Esophagus muscularis mucosa (tissue), 3 donors: ENCODE data around the gene SLC17A7.
A peak's percentile ranks its signal among the peaks of the same experiment; 100 is the strongest.

Experiments
- CTCF ChIP-seq, 3 experiments: fragments of 200-600 bp in 2 of 3; fragments of 450-650 bp in 1 of 3; sonication (generic) in 2 of 3; IDR thresholded peaks; one replicate each; pipeline ENCODE4 v1.5.1; 2017 to 2019; ENCODE audit warnings: antibody characterized with exemption in 3 of 3, mild to moderate bottlenecking in 2 of 3, moderate library complexity in 1 of 3
- POLR2A ChIP-seq: fragments of 450-650 bp; IDR thresholded peaks from one replicate; pipeline ENCODE4 v1.6.1; 2017; ENCODE audit warnings: antibody characterized with exemption, moderate library complexity, mild to moderate bottlenecking, low read depth
- POLR2AphosphoS5 ChIP-seq, 2 donors: sonication (generic); formaldehyde crosslinking; IDR thresholded peaks; one replicate each; pipeline ENCODE4 v1.6.1; 2017; ENCODE audit warnings: antibody characterized with exemption in 2 of 2

GRCh38 chr19:49391581-49392399 lies 49.5 kb downstream of the SLC17A7 start:
- peak; percentile 61 to 88 (median 83) for TF ChIP-seq CTCF (IDR thresholded peaks at IDR 0.05)
- TF ChIP-seq POLR2AphosphoS5 (IDR thresholded peaks at IDR 0.05) = peak in 1 of 2 donors; percentile 64
- no peak for TF ChIP-seq POLR2A
